Measurements from ENCODE around the gene RTN4R. TPM values are rescaled to one million over a fixed set of nuclear protein-coding genes. Genes with fewer than 3 reads are reported as not detected.

The RTN4R gene
- total and polyA plus RNA-seq, 9 of the 15 experiments (the other 6 are each of a cell fraction or from before 2014, with no cell fraction given), result 0.04 to 2.8 (median 1.4) TPM; not detected in 3

GRCh38 chr22:20235389-20235991 is 32.6 kb downstream of the RTN4R start:
- H2AFZ ChIP-seq (ENCODE audit: low read depth, low read length), result no peak overlapping the region
- H3K9me1 ChIP-seq (ENCODE audit: control insufficient read depth, insufficient read depth, low read length), result peaks cover 7% of the 10 kb centered on the region
- peak overlapping the region in 1 of 2 experiments; percentile 59; a peak in 2 of 4 replicates for H3K9ac ChIP-seq (ENCODE audit: insufficient read depth in 1 of 2, low read depth in 2 of 2, low read length in 2 of 2)
- H3K79me2 ChIP-seq (ENCODE audit: control insufficient read depth, insufficient read depth, low read length), result no peaks in the 10 kb centered on the region
- CTCF ChIA-PET (ENCODE audit: low intra/inter-chr PET ratio), result interaction anchor here (0.6 to 1.5 kb wide), 2 partner anchors 79 to 696 kb away, joined by 3 to 5 read pairs; no protein-coding TSS in a partner anchor
- H3K27me3 ChIP-seq (ENCODE audit: control insufficient read depth in 2 of 2, insufficient read depth in 2 of 2, low read length in 2 of 2), result peaks cover 73 to 98% of the 10 kb centered on the region in 2 experiments
- no peak overlapping the region for H3K4me2 ChIP-seq (ENCODE audit: insufficient read depth, low read length)
- no peaks in the 10 kb centered on the region for H3K36me3 ChIP-seq (ENCODE audit: control insufficient read depth, insufficient read depth, low read length)
- H3K27ac ChIP-seq (ENCODE audit: extremely low read depth, low read depth, low read length), result no peak overlapping the region
- POLR2A ChIA-PET, result interaction anchor here (0.6 to 4.4 kb wide), 8 partner anchors 12 to 1190 kb away, joined by 3 to 22 read pairs (median 4); no protein-coding TSS in a partner anchor
- BruUV-seq (replicated peaks), result no TSS peak
- in situ Hi-C loops (cut with MboI), result no loop called here
- intact Hi-C loops (cut with micrococcal nuclease), result loop anchor here (10.0 kb wide), 1 partner anchor 261 kb away; no protein-coding TSS in a partner anchor
- no peaks in the 10 kb centered on the region for H3K9me3 ChIP-seq (replicated peaks; ENCODE audit: control insufficient read depth, insufficient read depth, low read depth, low read length)
- peaks cover 0 to 70% of the 10 kb centered on the region in 2 experiments; a peak in 3 of 5 replicates for H3K4me1 ChIP-seq (replicated peaks in 1 of 2; ENCODE audit: control insufficient read depth in 2 of 2, insufficient read depth in 2 of 2, low read length in 2 of 2)
- H3K4me3 ChIP-seq, result no peak overlapping the region
- FAIRE-seq (no peak), DNase-seq (ENCODE audit: extremely low read depth in 1 of 4, low spot score in 3 of 4) (peak in 1 of 4 experiments; percentile 62), ATAC-seq (no peak)
- WGBS (ENCODE audit: insufficient coverage, low coverage, missing lambda C conversion rate), result 2% methylated on average over 24 of the region's 24 CpGs
- H4K20me1 ChIP-seq (replicated peaks; ENCODE audit: control insufficient read depth, insufficient read depth, low read length), result peaks cover 74% of the 10 kb centered on the region
- 0 out of 2 replicates have a peak, but pooled peaks have one; percentile 37 for TF ChIP-seq NR2F6 (CRISPR knock-in tag; IDR thresholded peaks at IDR 0.05)
- TF ChIP-seq EZH2 (IDR thresholded peaks at IDR 0.05; ENCODE audit: borderline replicate concordance, low read depth, low read length), result no peak
- no peak for TF ChIP-seq ZNF354B (CRISPR knock-in tag; IDR thresholded peaks at IDR 0.05)
- TF ChIP-seq USF2 (CRISPR knock-in tag; IDR thresholded peaks at IDR 0.05), result no peak
- no peak for TF ChIP-seq CEBPZ (IDR thresholded peaks at IDR 0.05; ENCODE audit: borderline replicate concordance, low read depth, low read length)
- TF ChIP-seq STAT5B (CRISPR knock-in tag; IDR thresholded peaks at IDR 0.05), result no peak
- TF ChIP-seq ZNF41 (CRISPR knock-in tag; conservative IDR thresholded peaks at IDR 0.05), result no peak
- TF ChIP-seq RBM17 (IDR thresholded peaks at IDR 0.05; ENCODE audit: borderline replicate concordance, low read depth, low read length), result no peak
- TF ChIP-seq ZNF133 (CRISPR knock-in tag; IDR thresholded peaks at IDR 0.05), result 0 out of 2 replicates have a peak, but pooled peaks have one; percentile 57
- TF ChIP-seq CREM (IDR thresholded peaks at IDR 0.05; ENCODE audit: low read depth), result peak; percentile 54; the same call in 1 of the 2 replicates
- TF ChIP-seq FOXJ2 (tag; IDR thresholded peaks at IDR 0.05), result no peak
- TF ChIP-seq ZNF507 (tag; conservative IDR thresholded peaks at IDR 0.05), result no peak
- TF ChIP-seq HDAC6 (IDR thresholded peaks at IDR 0.05; ENCODE audit: low read depth, low read length), result peak; percentile 34; the same call in 1 of the 2 replicates
- TF ChIP-seq MITF (IDR thresholded peaks at IDR 0.05), result no peak

All from K562 (cell line).